Breast epithelium (tissue), 4 donors: ENCODE results near the gene CEP43. TPM values are rescaled to one million over a fixed set of nuclear protein-coding genes. Genes with fewer than 3 reads are reported as not detected.

ENCODE experiments used
- DNase-seq, 2 donors: peaks; one replicate each; pipeline ENCODE4 v3.0.0-alpha.2; 2019; ENCODE audit warnings: low spot score in 2 of 2
- H3K27ac ChIP-seq, 2 donors: fragments of 200-600 bp; sonication (generic) in 1 of 2; one replicate each; pipeline ENCODE4 v1.5.1; 2016 to 2019; ENCODE audit warnings: mild to moderate bottlenecking in 1 of 2
- H3K27me3 ChIP-seq, 2 donors: fragments of 200-600 bp; sonication (generic) in 1 of 2; one replicate each; pipeline versions ENCODE4 v1.5.1 to v1.6.0; 2017 to 2019; ENCODE audit warnings: control low read depth in 1 of 2, mild to moderate bottlenecking in 1 of 2
- H3K36me3 ChIP-seq: fragments of 200-600 bp; one replicate; pipeline ENCODE4 v1.5.1; 2019
- H3K4me1 ChIP-seq, 2 donors: fragments of 200-600 bp; sonication (generic); one replicate each; pipeline ENCODE4 v1.5.1; 2016 to 2019; ENCODE audit warnings: control low read depth in 1 of 2
- H3K4me3 ChIP-seq, 3 donors: fragments of 200-600 bp; sonication (generic); 1 replicate in 2 of 3; 2 replicates in 1 of 3; pipeline ENCODE4 v1.5.1; 2016 to 2019; ENCODE audit warnings: mild to moderate bottlenecking in 3 of 3, moderate library complexity in 2 of 3
- H3K9me3 ChIP-seq, 2 donors: fragments of 200-600 bp; sonication (generic) in 1 of 2; one replicate each; pipeline ENCODE4 v1.5.1; 2016 to 2019; ENCODE audit warnings: control low read depth in 1 of 2
- CTCF ChIP-seq, 3 donors: fragments of 450-650 bp; IDR thresholded peaks; one replicate each; pipeline ENCODE4 v1.5.1; 2016 to 2017; ENCODE audit warnings: antibody characterized with exemption in 3 of 3, mild to moderate bottlenecking in 3 of 3, moderate library complexity in 3 of 3
- POLR2A ChIP-seq: fragments of 450-650 bp; IDR thresholded peaks from one replicate; pipeline ENCODE4 v1.6.1; 2016; ENCODE audit warnings: antibody characterized with exemption, mild to moderate bottlenecking, moderate library complexity
- POLR2AphosphoS5 ChIP-seq, 3 donors: sonication (generic); formaldehyde crosslinking; IDR thresholded peaks; one replicate each; pipeline ENCODE4 v1.6.1; 2017; ENCODE audit warnings: antibody characterized with exemption in 3 of 3
- intact Hi-C: fragments of 100-400 bp; cut with DNase I; formaldehyde crosslinking; loops from one replicate; pipeline ENCODE4 v1.15.1; 2023; ENCODE audit warnings: low total_unique reads
- total RNA-seq, 3 donors: library from RNA; depleted of rRNA; stranded (reverse); fragments of >200 nt; gene quantifications; one replicate each; pipeline ENCODE4 v1.1.0, GENCODE V29; 2016

Gene CEP43
- total RNA-seq, 3 donors from 2014 or later = 11.2 to 32.6 (median 22.6) TPM

DNA sequence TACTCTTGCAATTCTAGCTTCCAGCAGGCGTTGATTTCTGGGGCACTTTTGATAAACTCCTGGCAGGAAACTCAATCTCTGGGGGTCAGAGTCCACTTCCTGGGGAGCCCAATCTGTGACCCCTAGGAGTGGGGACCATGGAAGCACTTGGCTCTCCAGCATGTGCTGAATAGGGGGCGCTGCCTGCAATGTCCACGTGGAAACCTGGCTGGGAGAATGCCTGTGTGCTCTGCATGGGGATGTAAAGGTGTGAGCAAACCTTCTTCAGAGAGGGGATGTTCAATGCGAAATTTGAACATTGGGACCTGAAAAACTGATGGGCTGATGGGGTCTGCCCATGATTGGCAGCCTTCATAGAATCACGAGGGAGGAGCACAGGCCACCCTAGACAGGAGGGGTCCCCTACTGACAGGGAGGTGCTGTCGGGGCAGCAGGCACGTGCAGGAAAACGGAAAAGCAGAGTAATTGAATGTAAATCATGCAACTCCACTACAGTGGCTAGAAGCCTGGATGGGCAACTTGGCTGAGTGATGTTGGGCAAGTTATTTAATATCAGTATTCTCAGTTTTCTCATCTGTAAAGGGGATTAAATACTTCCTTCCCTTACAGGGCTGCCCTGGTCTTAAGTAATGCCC is 47.8 kb downstream of the CEP43 start:
- Histone ChIP-seq H3K27ac (no peak overlapping the region), H3K27me3 (no peaks in the 10 kb centered on the region), H3K4me3 (no peak overlapping the region), H3K4me1 (no peaks in the 10 kb centered on the region), H3K36me3 (no peaks in the 10 kb centered on the region), H3K9me3 (no peaks in the 10 kb centered on the region)
- no peak for DNase-seq
- intact Hi-C loops = loop anchor here (1.0 kb wide), 1 partner anchor 20 kb away; no protein-coding TSS in a partner anchor
- no peak for TF ChIP-seq POLR2A
- no peak for TF ChIP-seq CTCF (IDR thresholded peaks at IDR 0.05)
- no peak for TF ChIP-seq POLR2AphosphoS5 (IDR thresholded peaks at IDR 0.05)

- no peaks in the 10 kb centered on the region for H3K36me3 ChIP-seq
- DNase-seq = no peak
- H3K4me3 ChIP-seq = no peak overlapping the region
- H3K4me1 ChIP-seq = no peaks in the 10 kb centered on the region
- H3K9me3 ChIP-seq = no peaks in the 10 kb centered on the region
- TF ChIP-seq POLR2AphosphoS5 (IDR thresholded peaks at IDR 0.05) (no peak), POLR2A (no peak), CTCF (IDR thresholded peaks at IDR 0.05) (no peak)
- H3K27me3 ChIP-seq = no peaks in the 10 kb centered on the region
- intact Hi-C loops = no loop called here
- H3K27ac ChIP-seq = no peak overlapping the region
Observed at GRCh38 chr6:167047554-167047953, 48.4 kb downstream of the CEP43 start.

Other genes starting within 250 kb of the CEP43 start
- 10 to 100 TPM; 35.1 to 82.9 (median 80.6) TPM for gene RNASET2, start 42.8 kb upstream of the CEP43 start, total RNA-seq
- gene CCR6, start 123.7 kb downstream of the CEP43 start, total RNA-seq = under 1 TPM in 1 of 3 donors, not detected in 2; 0.73 TPM
- not detected for gene GPR31, start 158.6 kb downstream of the CEP43 start, total RNA-seq